ENCODE results near the gene IQCN.

GRCh38 chr19:18301718-18302111 lies 27.5 kb upstream of the IQCN start:
- TF ChIP-seq CTCF (IDR thresholded peaks at IDR 0.05) (peak in 1 of 6 experiments; percentile 16), POLR2A (IDR thresholded peaks at IDR 0.05) (no peak)

All from esophagus squamous epithelium (tissue), 4 donors.